Measurements from ENCODE around the gene OR7D2.

OR7D2 gene

GRCh38 chr19:9178901-9179300 lies at the start of gene OR7D2:
Gene OR7D2 (plus strand): TSS chr19:9178979. CDS start chr19:9185782, 6,803 bp downstream.
- DNase-seq (ENCODE audit: low read depth), result no peak
- H3K4me3 ChIP-seq (ENCODE audit: low read length), result no peak within 1 kb of the TSS
- TF ChIP-seq CTCF (conservative IDR thresholded peaks at IDR 0.05; ENCODE audit: low read depth, low read length), result no peak

- no peak overlapping the region for H3K4me3 ChIP-seq (ENCODE audit: low read length)
- no peak for TF ChIP-seq CTCF (conservative IDR thresholded peaks at IDR 0.05; ENCODE audit: low read depth, low read length)
- DNase-seq (ENCODE audit: low read depth), result no peak
These were observed 47.8 kb upstream of the OR7D2 start for GRCh38 chr19:9130965-9131364.

GRCh38 chr19:9132422-9132821 lies 46.4 kb upstream of the OR7D2 start:
- DNase-seq (ENCODE audit: low read depth), result no peak
- no peak for TF ChIP-seq CTCF (conservative IDR thresholded peaks at IDR 0.05; ENCODE audit: low read depth, low read length)
- no peak overlapping the region for H3K4me3 ChIP-seq (ENCODE audit: low read length)

GRCh38 chr19:9139609-9140158 lies 39.1 kb upstream of the OR7D2 start:
- H3K4me3 ChIP-seq (ENCODE audit: low read length), result peak overlapping the region; percentile 100
- TF ChIP-seq CTCF (conservative IDR thresholded peaks at IDR 0.05; ENCODE audit: low read depth, low read length), result no peak
- DNase-seq (ENCODE audit: low read depth), result no peak

- H3K4me3 ChIP-seq (ENCODE audit: low read length), result peak within 1 kb of the TSS; percentile 100
- TF ChIP-seq CTCF (conservative IDR thresholded peaks at IDR 0.05; ENCODE audit: low read depth, low read length), result no peak
- DNase-seq (ENCODE audit: low read depth), result peak; percentile 54
These were observed 38.5 kb upstream of the OR7D2 start, which contains the start of gene ZNF317 for GRCh38 chr19:9140159-9140874. Gene ZNF317 (plus strand): TSS chr19:9140397. CDS start chr19:9156017, 15,620 bp downstream.

- TF ChIP-seq CTCF (conservative IDR thresholded peaks at IDR 0.05; ENCODE audit: low read depth, low read length), result no peak
These were observed 33.9 kb upstream of the OR7D2 start for GRCh38 chr19:9144920-9145319.

GRCh38 chr19:9146882-9147281 lies 31.9 kb upstream of the OR7D2 start:
- no peak overlapping the region for H3K4me3 ChIP-seq (ENCODE audit: low read length)
- no peak for DNase-seq (ENCODE audit: low read depth)
- no peak for TF ChIP-seq CTCF (conservative IDR thresholded peaks at IDR 0.05; ENCODE audit: low read depth, low read length)

More at GRCh38 chr19:9144920-9145319, 33.9 kb upstream of the OR7D2 start:
- no peak for DNase-seq (ENCODE audit: low read depth)
- no peak overlapping the region for H3K4me3 ChIP-seq (ENCODE audit: low read length)

All from retinal pigment epithelial cell (primary cell).